DMS 273 (cell line): Measurements from ENCODE around the gene TBC1D22B.
A peak's percentile ranks its signal among the peaks of the same experiment; 100 is the strongest.

Experiments used
- DNase-seq: peaks from one replicate; lab custom pipeline; 2025; ENCODE audit not compliant: unreplicated experiment; lab: John Stamatoyannopoulos, UW

The TBC1D22B gene

GRCh38 chr6:37352384-37352783 lies 94.8 kb downstream of the TBC1D22B start:
- DNase-seq, result no peak

- DNase-seq, result peak; percentile 95
Observed at GRCh38 chr6:37353761-37354525, 96.4 kb downstream of the TBC1D22B start, which contains the start of gene RNF8. Gene RNF8, plus strand, starts transcription at chr6:37353983. Its CDS starts 182 bp downstream, at chr6:37354165.

DNA sequence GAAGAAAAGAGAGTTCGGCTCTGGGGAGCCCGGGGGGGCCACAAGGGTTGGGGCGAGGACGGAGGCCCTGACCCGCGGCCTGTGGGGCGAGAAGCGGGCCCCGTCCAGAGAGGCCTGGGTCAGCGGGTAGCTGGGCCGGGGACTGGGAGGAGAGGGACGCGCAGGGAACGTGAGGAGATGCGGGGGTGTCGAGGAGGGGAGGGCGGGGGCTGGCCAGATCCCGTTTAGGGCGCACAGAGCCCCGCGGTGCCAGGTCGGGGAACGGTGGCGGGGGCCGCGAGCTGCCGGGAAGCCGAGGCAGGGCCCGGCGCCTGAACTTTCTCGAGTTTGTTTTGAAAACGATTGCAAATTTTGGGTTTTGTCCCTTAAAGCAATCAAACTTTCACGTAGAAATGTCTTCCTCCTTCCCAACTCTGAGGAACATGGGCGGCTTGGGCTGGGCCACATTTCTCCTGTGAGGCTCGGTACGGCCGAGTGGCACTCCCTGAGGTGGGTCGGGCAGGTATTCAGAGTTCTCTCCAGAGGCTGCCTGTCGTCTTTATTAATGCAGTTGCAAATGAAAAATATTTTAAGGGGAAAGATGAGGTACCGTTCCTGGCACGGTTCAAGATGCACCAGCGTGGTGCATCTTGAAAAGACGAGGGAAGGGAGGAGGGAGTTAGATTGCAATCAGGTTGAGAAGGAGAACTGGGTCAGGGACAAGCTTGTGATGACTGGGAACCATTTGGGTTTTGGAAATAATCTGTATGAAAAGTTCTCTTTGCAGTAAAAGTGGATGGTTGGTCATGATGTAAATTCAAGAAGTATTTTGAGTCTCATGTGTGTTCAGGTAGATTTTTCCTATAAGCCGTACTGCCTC lies 97.2 kb downstream of the TBC1D22B start:
- DNase-seq, result peak; percentile 61

- DNase-seq, result peak; percentile 22
Observed at GRCh38 chr6:37357288-37357687, 99.7 kb downstream of the TBC1D22B start.

- DNase-seq, result no peak
Observed at GRCh38 chr6:37357860-37358259, 100.3 kb downstream of the TBC1D22B start.

GRCh38 chr6:37359039-37359438 lies 101.5 kb downstream of the TBC1D22B start:
- DNase-seq, result no peak

- DNase-seq, result no peak
Observed at GRCh38 chr6:37362101-37362828, 104.7 kb downstream of the TBC1D22B start.

- peak; percentile 66 for DNase-seq
Observed at GRCh38 chr6:37365791-37366190, 108.2 kb downstream of the TBC1D22B start.

DNA sequence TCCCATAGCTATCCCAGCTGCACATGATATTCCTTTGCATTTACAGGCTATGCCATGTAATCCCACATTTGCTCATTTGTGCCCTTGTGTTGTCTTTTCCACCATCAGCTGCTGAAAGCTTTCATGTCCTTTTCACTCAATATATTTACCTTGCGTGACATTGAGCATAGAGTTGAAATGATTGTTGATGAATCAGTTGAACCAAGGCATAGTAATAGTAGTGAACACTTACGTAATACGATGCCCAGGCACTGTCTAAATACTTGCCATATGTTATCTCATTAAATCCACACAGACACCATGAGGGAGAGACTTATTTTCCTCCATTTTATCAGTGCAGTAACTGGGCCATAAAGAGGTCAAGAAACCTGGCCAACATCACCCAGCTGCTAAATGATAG lies 109.3 kb downstream of the TBC1D22B start:
- DNase-seq, result peak; percentile 80

DNA sequence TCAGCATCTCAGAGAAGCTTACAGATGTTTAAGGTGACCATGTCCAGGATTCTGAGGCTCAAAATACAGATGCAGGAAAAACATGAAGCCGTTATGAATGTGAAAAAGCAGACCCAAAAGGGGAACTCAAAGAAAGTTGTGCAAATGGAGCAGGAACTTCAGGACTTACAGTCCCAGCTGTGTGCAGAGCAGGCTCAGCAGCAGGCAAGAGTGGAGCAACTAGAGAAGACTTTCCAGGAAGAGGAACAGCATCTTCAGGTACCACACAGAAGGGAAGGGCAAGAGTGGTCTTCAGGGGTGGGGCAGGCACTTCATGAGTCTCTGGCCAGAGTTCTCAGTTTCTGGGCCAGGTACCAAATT lies 111.4 kb downstream of the TBC1D22B start:
- no peak for DNase-seq

GRCh38 chr6:37369321-37370201 lies 112.0 kb downstream of the TBC1D22B start:
- DNase-seq, result no peak

- peak; percentile 91 for DNase-seq
Observed at GRCh38 chr6:37371154-37372083, 113.8 kb downstream of the TBC1D22B start.

GRCh38 chr6:37372116-37372515 lies 114.5 kb downstream of the TBC1D22B start:
- no peak for DNase-seq

DNA sequence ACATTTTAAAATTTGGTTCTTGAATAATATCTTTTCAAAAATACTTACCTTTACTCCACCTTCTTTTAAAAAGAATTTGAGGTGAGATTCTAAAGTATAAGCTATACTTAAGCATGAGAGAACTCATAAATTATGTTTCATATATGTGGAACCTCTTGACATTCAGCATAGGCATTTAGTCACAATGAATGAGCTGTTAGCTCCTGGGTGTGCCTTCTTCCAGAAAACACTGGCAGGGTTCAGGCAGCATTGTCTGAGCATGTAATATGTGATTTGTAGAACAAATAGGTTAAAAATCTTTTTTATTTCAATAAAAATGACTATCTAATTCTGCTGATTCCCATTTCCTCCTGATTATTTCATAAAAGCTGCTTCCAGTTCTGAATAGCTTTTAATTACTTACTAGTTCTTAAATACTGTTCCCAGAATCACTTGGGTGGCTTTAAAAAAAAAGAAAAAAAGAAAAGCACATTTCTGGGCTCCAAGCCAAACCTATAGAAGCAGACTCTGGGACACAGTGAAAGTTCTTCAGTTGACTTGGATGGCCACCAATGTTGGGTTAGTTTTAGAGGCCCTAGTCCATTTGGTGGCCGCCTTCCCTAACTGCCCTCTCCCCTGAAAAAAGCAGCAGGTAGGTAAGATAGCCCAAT lies 116.4 kb downstream of the TBC1D22B start:
- peak; percentile 30 for DNase-seq

DNA sequence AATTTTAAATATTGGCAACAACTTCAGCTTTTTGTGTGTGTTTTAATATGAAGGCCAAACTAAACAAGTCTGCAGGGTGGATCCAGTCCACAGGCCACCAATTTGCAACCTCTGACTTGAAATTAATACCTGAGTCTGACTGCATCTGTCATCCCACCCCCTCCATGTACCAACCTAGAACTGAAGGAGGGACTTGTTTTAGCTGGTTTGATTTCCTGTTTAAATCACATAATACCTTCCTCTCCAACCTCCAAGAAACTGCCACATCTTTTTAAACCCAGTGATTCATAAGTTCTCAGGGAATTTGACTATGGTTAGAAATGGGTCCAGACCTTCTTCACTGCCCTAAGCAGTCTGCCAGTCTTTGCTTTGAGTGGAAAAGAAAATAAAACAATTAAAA lies 117.8 kb downstream of the TBC1D22B start:
- no peak for DNase-seq

DNA sequence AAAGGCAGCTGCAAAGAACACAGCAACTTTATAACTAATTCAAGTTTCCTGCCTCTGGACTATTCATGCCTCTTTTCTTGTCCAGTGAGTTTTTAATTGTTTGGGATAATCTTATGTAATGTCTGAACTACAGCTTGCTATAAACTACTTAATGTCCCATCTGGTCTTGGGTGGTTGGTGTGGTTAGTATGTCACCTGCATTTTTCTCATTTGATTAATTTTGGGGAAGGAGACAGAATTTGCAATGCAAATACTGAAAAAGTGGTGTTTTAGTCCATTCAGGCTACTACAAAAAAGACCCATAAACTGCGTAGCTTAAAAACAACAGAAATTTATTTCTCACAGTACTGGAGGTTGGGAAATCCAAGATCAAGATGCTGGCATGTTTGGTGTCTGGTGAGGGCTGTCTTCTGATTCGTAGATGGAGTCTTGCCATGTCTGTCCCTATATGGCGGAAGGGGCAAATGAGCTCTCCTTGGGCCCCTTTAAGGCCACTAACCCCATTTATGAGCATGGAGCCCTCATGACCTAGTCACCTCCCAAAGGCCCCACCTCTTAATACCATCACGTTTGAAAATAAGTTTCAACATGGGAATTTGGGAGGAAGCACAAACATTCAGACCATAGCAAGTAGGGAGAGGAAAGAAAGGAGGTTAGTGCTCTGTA lies 118.6 kb downstream of the TBC1D22B start:
- DNase-seq, result no peak

DNA sequence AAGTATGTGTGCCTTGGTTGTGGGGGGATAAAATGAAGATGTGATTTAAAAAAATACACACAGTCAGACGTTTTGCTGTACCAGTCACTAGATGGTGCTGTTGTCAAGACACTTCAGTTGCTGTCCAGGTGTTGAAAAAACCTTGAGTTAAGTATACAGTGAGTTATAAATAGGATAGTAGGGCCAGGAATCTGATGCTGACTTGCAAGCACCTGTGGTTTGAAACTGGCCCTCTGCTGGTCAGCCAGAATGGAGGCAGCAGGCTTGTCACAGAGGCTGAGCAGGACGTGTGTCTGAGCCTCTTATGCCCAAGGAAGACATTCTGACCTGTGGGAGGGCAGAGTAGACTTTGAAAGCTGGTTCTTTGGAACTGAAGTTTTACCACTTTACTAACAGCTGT lies 124.0 kb downstream of the TBC1D22B start:
- DNase-seq, result peak; percentile 82
